WTC11 (cell line): Measurements from ENCODE around the gene SYNPO2. TPM values are rescaled to one million over a fixed set of nuclear protein-coding genes. Genes with fewer than 3 reads are reported as not detected.

Source experiments
- ATAC-seq: fragments of 200-7000 bp; cut with Tn5 transposase; 2 replicates; pipeline ENCODE4 v1.10.0; 2021; ENCODE audit warnings: mild to moderate bottlenecking, moderate library complexity
- CTCF ChIA-PET: fragments of 300-600 bp; sonication (Branson Sonifier 250); formaldehyde crosslinking; loops from one replicate; lab custom pipeline; 2021; ENCODE audit warnings: antibody characterized with exemption; lab: Charles Lee
- POLR2A ChIA-PET: fragments of 350-600 bp; sonication (Branson Sonifier 250); formaldehyde crosslinking; loops from one replicate; lab custom pipeline; 2021; ENCODE audit warnings: antibody characterized with exemption; lab: Charles Lee
- DNase-seq: peaks from one replicate; pipeline ENCODE4 v3.0.0; 2021; ENCODE audit warnings: low spot score
- H3K27ac Mint-ChIP-seq: 2 replicates; pipeline ENCODE4 v1.8.0; 2021; ENCODE audit warnings: mixed read lengths
- H3K27me3 Mint-ChIP-seq: 2 replicates; pipeline ENCODE4 v1.8.0; 2021; ENCODE audit warnings: low read depth, mild to moderate bottlenecking, moderate library complexity, mixed read lengths
- H3K36me3 Mint-ChIP-seq: 2 replicates; pipeline ENCODE4 v1.8.0; 2021; ENCODE audit warnings: mixed read lengths
- H3K4me1 Mint-ChIP-seq: 2 replicates; pipeline ENCODE4 v1.8.0; 2022; ENCODE audit warnings: mixed read lengths
- H3K4me3 Mint-ChIP-seq: 2 replicates; pipeline ENCODE4 v1.8.0; 2021; ENCODE audit warnings: mild to moderate bottlenecking, moderate library complexity, mixed read lengths
- H3K9me3 Mint-ChIP-seq: 2 replicates; pipeline ENCODE4 v1.8.0; 2021; ENCODE audit warnings: mixed read lengths
- ATF1 ChIP-seq: sonication (generic); formaldehyde crosslinking; IDR thresholded peaks from 2 replicates; pipeline ENCODE4 v1.8.1; 2023; ENCODE audit warnings: mild to moderate bottlenecking, moderate library complexity, missing genetic modification reagents
- ATF3 ChIP-seq: sonication (generic); formaldehyde crosslinking; conservative IDR thresholded peaks from 2 replicates; pipeline ENCODE4 v1.8.1; 2022; ENCODE audit warnings: mild to moderate bottlenecking, missing genetic modification reagents
- CREB1 ChIP-seq: sonication (generic); formaldehyde crosslinking; IDR thresholded peaks from 2 replicates; pipeline ENCODE4 v1.8.0; 2023; ENCODE audit warnings: mild to moderate bottlenecking, missing genetic modification reagents
- E2F5 ChIP-seq: sonication (generic); formaldehyde crosslinking; IDR thresholded peaks from 2 replicates; pipeline ENCODE4 v1.8.1; 2022; ENCODE audit warnings: mild to moderate bottlenecking, moderate library complexity, missing genetic modification reagents
- ELF4 ChIP-seq: sonication (generic); formaldehyde crosslinking; IDR thresholded peaks from 2 replicates; pipeline ENCODE4 v1.8.1; 2022; ENCODE audit warnings: low read depth, mild to moderate bottlenecking, moderate library complexity, missing genetic modification reagents
- EMX1 ChIP-seq: fragments of 250-450 bp; sonication (Bioruptor Pico); IDR thresholded peaks from 2 replicates; pipeline ENCODE4 v1.8.0; 2021; ENCODE audit warnings: mild to moderate bottlenecking
- ETV6 ChIP-seq: sonication (generic); formaldehyde crosslinking; IDR thresholded peaks from 2 replicates; pipeline ENCODE4 v1.8.1; 2022; ENCODE audit warnings: mild to moderate bottlenecking, missing genetic modification reagents
- FOXJ3 ChIP-seq: sonication (generic); formaldehyde crosslinking; IDR thresholded peaks from 2 replicates; pipeline ENCODE4 v1.9.0; 2021; ENCODE audit warnings: missing genetic modification reagents, mild to moderate bottlenecking, borderline replicate concordance
- FOXK1 ChIP-seq: sonication (generic); formaldehyde crosslinking; IDR thresholded peaks from 2 replicates; pipeline ENCODE4 v1.8.0; 2022; ENCODE audit warnings: mild to moderate bottlenecking, moderate library complexity, missing genetic modification reagents
- FOXP4 ChIP-seq: sonication (generic); formaldehyde crosslinking; IDR thresholded peaks from 2 replicates; pipeline ENCODE4 v1.8.0; 2022; ENCODE audit warnings: mild to moderate bottlenecking, missing genetic modification reagents
- GRHL2 ChIP-seq: fragments of 250-450 bp; sonication (Bioruptor Pico); IDR thresholded peaks from 2 replicates; pipeline ENCODE4 v1.8.0; 2022; ENCODE audit warnings: mild to moderate bottlenecking, moderate library complexity; ENCODE audit not compliant: insufficient replicate concordance, severe bottlenecking
- MAX ChIP-seq: sonication (generic); formaldehyde crosslinking; IDR thresholded peaks from 2 replicates; pipeline ENCODE4 v1.8.0; 2022; ENCODE audit warnings: mild to moderate bottlenecking, missing genetic modification reagents
- NFATC4 ChIP-seq: fragments of 250-450 bp; sonication (Bioruptor Pico); IDR thresholded peaks from 2 replicates; pipeline ENCODE4 v1.9.0; 2021; ENCODE audit warnings: mild to moderate bottlenecking
- NFYB ChIP-seq: sonication (generic); formaldehyde crosslinking; conservative IDR thresholded peaks from 2 replicates; pipeline ENCODE4 v1.8.0; 2022; ENCODE audit warnings: low read depth, missing genetic modification reagents
- NR1H2 ChIP-seq: sonication (generic); formaldehyde crosslinking; IDR thresholded peaks from 2 replicates; pipeline ENCODE4 v1.9.0; 2021; ENCODE audit warnings: mild to moderate bottlenecking, moderate library complexity, missing genetic modification reagents
- SOX15 ChIP-seq: fragments of 250-450 bp; sonication (Bioruptor Pico); IDR thresholded peaks from 2 replicates; pipeline ENCODE4 v1.9.0; 2021; ENCODE audit warnings: mild to moderate bottlenecking
- SP1 ChIP-seq: sonication (generic); formaldehyde crosslinking; conservative IDR thresholded peaks from 2 replicates; pipeline ENCODE4 v1.8.1; 2022; ENCODE audit warnings: missing genetic modification reagents
- USF1 ChIP-seq: sonication (generic); formaldehyde crosslinking; IDR thresholded peaks from 2 replicates; pipeline ENCODE4 v1.8.0; 2022; ENCODE audit warnings: mild to moderate bottlenecking, missing genetic modification reagents
- ZBTB21 ChIP-seq: sonication (generic); formaldehyde crosslinking; IDR thresholded peaks from 2 replicates; pipeline ENCODE4 v1.8.1; 2023; ENCODE audit warnings: mild to moderate bottlenecking, missing genetic modification reagents, borderline replicate concordance
- ZNF219 ChIP-seq: sonication (generic); formaldehyde crosslinking; IDR thresholded peaks from 2 replicates; pipeline ENCODE4 v1.8.0; 2023; ENCODE audit warnings: missing genetic modification reagents, mild to moderate bottlenecking, borderline replicate concordance
- ZNF263 ChIP-seq: sonication (generic); formaldehyde crosslinking; IDR thresholded peaks from 2 replicates; pipeline ENCODE4 v1.8.1; 2022; ENCODE audit warnings: low read depth, mild to moderate bottlenecking, moderate library complexity, missing genetic modification reagents
- ZNF416 ChIP-seq: fragments of 250-450 bp; sonication (Bioruptor Pico); IDR thresholded peaks from 2 replicates; pipeline ENCODE4 v1.9.0; 2021; ENCODE audit warnings: mild to moderate bottlenecking, inconsistent platforms
- total RNA-seq: library from RNA; stranded (reverse); gene quantifications from 3 replicates; pipeline ENCODE4 v1.2.3, GENCODE V29; 2021
- TF ChIP-seq, protein P1 (sequence below): fragments of 250-450 bp; sonication (Bioruptor Pico); IDR thresholded peaks from 2 replicates; pipeline ENCODE4 v1.9.0; 2021; ENCODE audit warnings: mild to moderate bottlenecking, borderline replicate concordance
- TF ChIP-seq, protein P2 (sequence below): sonication (generic); formaldehyde crosslinking; IDR thresholded peaks from 2 replicates; pipeline ENCODE4 v1.8.1; 2023; ENCODE audit warnings: mild to moderate bottlenecking, missing genetic modification reagents, moderate library complexity

SYNPO2 gene
- total RNA-seq, 1 experiment from 2014 or later = 1.9 TPM

DNA sequence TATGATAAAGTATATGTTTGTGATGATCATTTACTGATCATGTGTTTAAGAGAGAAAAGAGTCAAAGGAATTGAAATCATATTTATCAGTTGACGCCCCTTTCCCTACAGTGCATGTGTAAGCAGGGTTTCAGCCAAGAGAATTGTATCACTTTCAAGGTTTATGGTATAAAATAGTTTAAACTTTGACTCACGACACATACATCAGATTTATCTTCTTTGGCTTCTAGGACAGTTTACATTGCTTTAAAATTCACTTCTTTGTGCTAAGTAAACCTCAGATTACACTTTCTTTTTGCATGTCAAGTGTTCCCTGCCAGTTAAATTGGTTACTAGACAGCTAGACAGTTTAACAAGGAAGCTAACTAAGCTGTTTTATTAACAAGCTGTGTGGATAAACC, 160.7 kb downstream of the SYNPO2 start:
- TF ChIP-seq NR1H2 (CRISPR knock-in tag) (no peak), ATF1 (CRISPR knock-in tag) (no peak), FOXK1 (CRISPR knock-in tag) (no peak), NFATC4 (no peak), SP1 (no peak), ZNF219 (CRISPR knock-in tag) (no peak), NFYB (CRISPR knock-in tag) (no peak)
- TF ChIP-seq, protein P1, sequence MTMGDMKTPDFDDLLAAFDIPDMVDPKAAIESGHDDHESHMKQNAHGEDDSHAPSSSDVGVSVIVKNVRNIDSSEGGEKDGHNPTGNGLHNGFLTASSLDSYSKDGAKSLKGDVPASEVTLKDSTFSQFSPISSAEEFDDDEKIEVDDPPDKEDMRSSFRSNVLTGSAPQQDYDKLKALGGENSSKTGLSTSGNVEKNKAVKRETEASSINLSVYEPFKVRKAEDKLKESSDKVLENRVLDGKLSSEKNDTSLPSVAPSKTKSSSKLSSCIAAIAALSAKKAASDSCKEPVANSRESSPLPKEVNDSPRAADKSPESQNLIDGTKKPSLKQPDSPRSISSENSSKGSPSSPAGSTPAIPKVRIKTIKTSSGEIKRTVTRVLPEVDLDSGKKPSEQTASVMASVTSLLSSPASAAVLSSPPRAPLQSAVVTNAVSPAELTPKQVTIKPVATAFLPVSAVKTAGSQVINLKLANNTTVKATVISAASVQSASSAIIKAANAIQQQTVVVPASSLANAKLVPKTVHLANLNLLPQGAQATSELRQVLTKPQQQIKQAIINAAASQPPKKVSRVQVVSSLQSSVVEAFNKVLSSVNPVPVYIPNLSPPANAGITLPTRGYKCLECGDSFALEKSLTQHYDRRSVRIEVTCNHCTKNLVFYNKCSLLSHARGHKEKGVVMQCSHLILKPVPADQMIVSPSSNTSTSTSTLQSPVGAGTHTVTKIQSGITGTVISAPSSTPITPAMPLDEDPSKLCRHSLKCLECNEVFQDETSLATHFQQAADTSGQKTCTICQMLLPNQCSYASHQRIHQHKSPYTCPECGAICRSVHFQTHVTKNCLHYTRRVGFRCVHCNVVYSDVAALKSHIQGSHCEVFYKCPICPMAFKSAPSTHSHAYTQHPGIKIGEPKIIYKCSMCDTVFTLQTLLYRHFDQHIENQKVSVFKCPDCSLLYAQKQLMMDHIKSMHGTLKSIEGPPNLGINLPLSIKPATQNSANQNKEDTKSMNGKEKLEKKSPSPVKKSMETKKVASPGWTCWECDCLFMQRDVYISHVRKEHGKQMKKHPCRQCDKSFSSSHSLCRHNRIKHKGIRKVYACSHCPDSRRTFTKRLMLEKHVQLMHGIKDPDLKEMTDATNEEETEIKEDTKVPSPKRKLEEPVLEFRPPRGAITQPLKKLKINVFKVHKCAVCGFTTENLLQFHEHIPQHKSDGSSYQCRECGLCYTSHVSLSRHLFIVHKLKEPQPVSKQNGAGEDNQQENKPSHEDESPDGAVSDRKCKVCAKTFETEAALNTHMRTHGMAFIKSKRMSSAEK (CRISPR knock-in tag) = no peak
- TF ChIP-seq, all 79 proteins: peak for 0
- Mint-ChIP-seq H3K4me3 (no peak overlapping the region), H3K9me3 (no peaks in the 10 kb centered on the region), H3K27me3 (no peaks in the 10 kb centered on the region; the same call in 1 of the 2 replicates), H3K4me1 (no peaks in the 10 kb centered on the region), H3K36me3 (no peaks in the 10 kb centered on the region), H3K27ac (no peak overlapping the region)
- ATAC-seq (no peak), DNase-seq (no peak)
- CTCF ChIA-PET = interaction anchor here (1.0 kb wide), 1 partner anchor 206 kb away, joined by 4 read pairs; no protein-coding TSS in a partner anchor
- POLR2A ChIA-PET = no interaction called here

DNA sequence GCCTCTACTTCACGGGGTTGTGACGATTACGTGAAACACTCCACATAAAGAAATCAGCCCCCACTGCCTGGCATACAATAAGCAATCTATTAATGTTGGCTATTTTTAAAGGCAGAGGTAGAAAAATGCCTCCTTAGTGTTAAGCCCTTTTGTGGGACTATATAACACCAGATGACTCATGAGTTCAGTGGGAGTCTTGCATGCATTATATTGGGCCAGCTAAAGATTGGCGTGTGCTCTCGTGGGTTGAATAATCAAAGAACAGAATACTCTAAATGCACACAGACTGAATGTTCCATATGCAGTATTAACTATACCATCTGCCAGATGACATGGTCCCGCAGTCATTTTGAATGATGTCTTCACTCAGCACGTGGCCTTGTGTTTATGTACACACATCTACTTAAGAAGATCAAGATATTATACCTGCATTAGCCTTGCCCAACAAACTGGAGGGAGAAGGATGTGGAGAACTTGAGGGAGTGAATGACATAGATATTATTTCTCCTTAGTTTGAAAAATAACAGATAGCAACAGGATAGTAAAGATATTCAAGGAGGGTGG, 162.0 kb downstream of the SYNPO2 start:
- no peaks in the 10 kb centered on the region for H3K4me1 Mint-ChIP-seq
- H3K36me3 Mint-ChIP-seq = no peaks in the 10 kb centered on the region
- ChIA-PET POLR2A (no interaction called here), CTCF (no interaction called here)
- ATAC-seq = no peak
- H3K27ac Mint-ChIP-seq = no peak overlapping the region
- H3K27me3 Mint-ChIP-seq = no peaks in the 10 kb centered on the region; the same call in 1 of the 2 replicates
- TF ChIP-seq FOXP4 (CRISPR knock-in tag) = no peak
- TF ChIP-seq GRHL2 (CRISPR knock-in tag) = no peak
- no peak for TF ChIP-seq USF1
- TF ChIP-seq ZBTB21 (CRISPR knock-in tag) = no peak
- no peak for TF ChIP-seq ETV6 (CRISPR knock-in tag)
- TF ChIP-seq CREB1 (CRISPR knock-in tag) = no peak
- TF ChIP-seq SOX15 = no peak
- no peak for TF ChIP-seq FOXK1 (CRISPR knock-in tag)
- no peak overlapping the region for H3K4me3 Mint-ChIP-seq
- no peak for DNase-seq
- H3K9me3 Mint-ChIP-seq = no peaks in the 10 kb centered on the region

- no peak overlapping the region for H3K27ac Mint-ChIP-seq
- ATAC-seq = no peak
- H3K9me3 Mint-ChIP-seq = no peaks in the 10 kb centered on the region
- CTCF ChIA-PET = interaction anchor here (0.9 to 1.0 kb wide), 2 partner anchors 9 to 13 kb away, joined by 3 to 4 read pairs; no protein-coding TSS in a partner anchor
- POLR2A ChIA-PET = interaction anchor here (0.6 kb wide), 2 partner anchors 151 to 616 kb away, joined by 3 to 4 read pairs; no protein-coding TSS in a partner anchor
- DNase-seq = no peak
- H3K4me1 Mint-ChIP-seq = no peaks in the 10 kb centered on the region
- H3K36me3 Mint-ChIP-seq = no peaks in the 10 kb centered on the region
- H3K27me3 Mint-ChIP-seq = no peaks in the 10 kb centered on the region; the same call in 1 of the 2 replicates
- H3K4me3 Mint-ChIP-seq = no peak overlapping the region
- TF ChIP-seq ETV6 (CRISPR knock-in tag) (no peak), ZNF263 (CRISPR knock-in tag) (no peak), ATF3 (CRISPR knock-in tag) (no peak), NFATC4 (no peak), FOXJ3 (no peak), MAX (CRISPR knock-in tag) (no peak), EMX1 (no peak), ZNF416 (CRISPR knock-in tag) (no peak), ZBTB21 (CRISPR knock-in tag) (no peak), FOXK1 (CRISPR knock-in tag) (no peak), ELF4 (CRISPR knock-in tag) (no peak), E2F5 (CRISPR knock-in tag) (no peak)
- TF ChIP-seq, protein P2, sequence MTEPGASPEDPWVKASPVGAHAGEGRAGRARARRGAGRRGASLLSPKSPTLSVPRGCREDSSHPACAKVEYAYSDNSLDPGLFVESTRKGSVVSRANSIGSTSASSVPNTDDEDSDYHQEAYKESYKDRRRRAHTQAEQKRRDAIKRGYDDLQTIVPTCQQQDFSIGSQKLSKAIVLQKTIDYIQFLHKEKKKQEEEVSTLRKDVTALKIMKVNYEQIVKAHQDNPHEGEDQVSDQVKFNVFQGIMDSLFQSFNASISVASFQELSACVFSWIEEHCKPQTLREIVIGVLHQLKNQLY (CRISPR knock-in tag) = no peak
These were observed 164.6 kb downstream of the SYNPO2 start for GRCh38 chr4:119053245-119053644.
